EL (cell line): Measurements from ENCODE around the gene TMA16.
A peak's percentile ranks its signal among the peaks of the same experiment; 100 is the strongest.
"Not testable (repeated sequence)": the region's sequence is repeated elsewhere in the genome, so short reads cannot be mapped to it uniquely, and the experiment has no call there.

Experiments used
- DNase-seq: peaks from one replicate; pipeline ENCODE4 v3.0.0-alpha.2; 2016

TMA16 gene

GRCh38 chr4:163523791-163524365 lies 29.4 kb downstream of the TMA16 start:
- peak; percentile 13 for DNase-seq

DNA sequence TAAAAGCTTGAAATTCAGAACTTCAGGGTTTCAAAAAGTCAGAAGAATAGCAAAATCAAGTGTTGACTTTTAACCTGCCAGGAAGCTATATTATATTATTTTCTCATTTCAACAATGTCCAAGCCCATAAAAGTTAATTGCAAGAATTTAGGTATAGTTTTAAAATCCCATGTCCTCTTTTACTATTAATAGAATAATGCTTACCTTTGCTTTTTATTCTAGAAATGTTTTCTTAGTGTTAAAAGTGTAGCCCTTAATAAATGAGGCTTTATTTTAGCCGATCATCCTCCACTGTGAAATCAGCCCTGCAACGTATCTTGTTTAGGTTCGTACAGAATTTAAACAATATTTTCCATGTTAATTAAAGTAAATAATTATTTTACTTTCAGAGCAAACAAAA lies 31.5 kb downstream of the TMA16 start:
- no peak for DNase-seq

DNA sequence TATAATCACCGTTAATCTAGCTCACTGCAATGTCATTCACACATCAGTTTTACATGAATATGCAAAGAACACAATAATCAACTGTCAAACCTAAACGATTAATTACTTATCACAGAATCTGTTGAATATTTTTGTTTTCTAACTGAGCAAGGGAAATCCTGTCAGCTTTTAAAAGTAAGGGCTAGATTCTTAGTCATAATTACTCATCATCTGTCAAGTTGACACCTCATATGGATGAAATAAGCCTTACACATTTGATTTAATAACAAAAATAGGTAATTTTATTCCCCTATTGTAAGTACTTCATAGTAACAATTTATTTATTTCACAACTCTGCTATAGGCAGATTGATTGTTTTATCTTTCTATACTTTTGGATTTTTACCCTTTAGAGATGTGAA lies 32.7 kb downstream of the TMA16 start:
- no peak for DNase-seq

- no peak for DNase-seq
These were observed 34.2 kb downstream of the TMA16 start for GRCh38 chr4:163528653-163529052.

GRCh38 chr4:163534056-163534455 lies 39.6 kb downstream of the TMA16 start:
- no peak for DNase-seq

DNA sequence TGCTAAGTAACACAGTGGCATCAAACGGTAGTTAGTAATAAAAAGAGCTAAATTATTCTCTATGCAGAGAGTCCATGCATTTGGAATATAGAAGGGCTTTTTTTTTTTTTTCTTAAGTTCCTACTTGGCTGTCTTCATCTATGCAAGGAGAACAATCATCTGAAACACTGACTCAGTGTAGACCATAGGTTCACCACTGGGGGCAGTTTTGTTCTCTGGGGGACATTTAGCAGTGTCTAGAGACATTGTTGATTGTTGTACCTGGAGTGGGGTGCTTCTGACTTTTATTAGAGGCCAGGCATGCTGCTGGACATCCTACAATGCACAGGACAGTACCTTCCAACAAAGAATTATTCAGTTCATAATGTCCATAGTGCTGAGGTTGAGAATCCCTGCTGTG lies 41.2 kb downstream of the TMA16 start:
- no peak for DNase-seq

GRCh38 chr4:163536091-163536490 lies 41.6 kb downstream of the TMA16 start:
- DNase-seq, result no peak

GRCh38 chr4:163537114-163537513 lies 42.6 kb downstream of the TMA16 start:
- DNase-seq, result no peak

- not testable (repeated sequence) for DNase-seq
These were observed 44.3 kb downstream of the TMA16 start for GRCh38 chr4:163538820-163539219.

DNA sequence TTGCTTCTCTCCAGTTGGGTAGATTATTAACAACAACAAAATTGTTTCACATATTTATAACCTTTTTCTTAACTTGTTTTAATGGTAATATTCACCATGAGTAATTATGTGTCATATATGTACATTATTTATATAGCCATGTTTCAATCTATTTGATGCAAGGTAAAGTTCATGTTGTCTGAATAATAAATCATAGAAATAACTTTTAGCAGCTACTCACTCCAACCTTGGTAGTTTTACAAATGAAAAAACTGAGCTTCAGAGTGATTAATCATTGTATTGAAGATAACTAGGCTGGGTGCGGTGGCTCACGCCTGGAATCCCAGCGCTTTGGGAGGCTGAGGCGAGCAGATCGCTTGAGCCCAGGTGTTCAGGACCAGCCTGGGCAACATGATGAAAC lies 46.0 kb downstream of the TMA16 start:
- DNase-seq, result no peak

- DNase-seq, result peak; percentile 90
These were observed 46.5 kb downstream of the TMA16 start for GRCh38 chr4:163540977-163541376.

DNA sequence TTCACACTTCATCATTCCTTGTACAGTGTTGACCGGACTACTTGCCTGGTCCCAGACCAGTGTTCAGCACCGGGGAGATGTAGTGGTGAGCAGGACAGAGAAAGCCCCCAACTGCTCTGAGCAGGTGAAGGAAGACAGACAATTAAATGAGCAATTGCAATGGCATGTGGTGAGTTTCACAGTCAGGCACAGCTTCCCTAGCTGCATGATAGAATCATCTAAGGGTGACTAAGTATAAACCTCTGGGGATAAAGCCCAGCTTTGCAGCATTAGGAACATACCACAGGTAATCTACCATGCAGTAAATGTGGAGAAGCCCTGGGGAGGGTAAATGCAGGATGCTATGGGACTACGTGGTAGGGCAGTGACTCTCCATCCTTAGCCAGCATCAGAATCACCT lies 47.8 kb downstream of the TMA16 start:
- peak; percentile 74 for DNase-seq

- peak; percentile 59 for DNase-seq
These were observed 50.0 kb downstream of the TMA16 start for GRCh38 chr4:163544407-163545038.

GRCh38 chr4:163548481-163549243 lies 54.2 kb downstream of the TMA16 start:
- DNase-seq, result peak; percentile 52

- no peak for DNase-seq
These were observed 56.4 kb downstream of the TMA16 start for GRCh38 chr4:163550869-163551267.

DNA sequence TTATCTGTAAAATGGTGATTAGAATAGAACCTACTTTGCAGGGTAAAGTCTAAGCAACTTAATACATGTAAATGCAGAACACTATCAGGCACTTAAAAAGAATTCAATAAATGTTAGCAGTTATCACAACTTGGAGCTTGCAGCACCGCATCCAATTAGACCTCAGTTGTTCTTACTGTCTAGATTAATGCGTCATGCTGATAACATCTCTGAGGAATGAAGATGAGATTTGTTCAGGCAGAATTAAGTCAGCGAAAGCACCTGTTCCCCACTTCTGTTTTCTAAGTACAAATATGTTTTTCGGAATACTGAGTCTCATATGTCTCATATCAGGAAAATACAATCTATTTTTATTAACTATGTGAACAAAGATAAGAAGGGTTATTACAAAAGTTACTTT lies 58.7 kb downstream of the TMA16 start:
- DNase-seq, result no peak

- DNase-seq, result peak; percentile 15
These were observed 60.5 kb downstream of the TMA16 start for GRCh38 chr4:163554870-163555465.

DNA sequence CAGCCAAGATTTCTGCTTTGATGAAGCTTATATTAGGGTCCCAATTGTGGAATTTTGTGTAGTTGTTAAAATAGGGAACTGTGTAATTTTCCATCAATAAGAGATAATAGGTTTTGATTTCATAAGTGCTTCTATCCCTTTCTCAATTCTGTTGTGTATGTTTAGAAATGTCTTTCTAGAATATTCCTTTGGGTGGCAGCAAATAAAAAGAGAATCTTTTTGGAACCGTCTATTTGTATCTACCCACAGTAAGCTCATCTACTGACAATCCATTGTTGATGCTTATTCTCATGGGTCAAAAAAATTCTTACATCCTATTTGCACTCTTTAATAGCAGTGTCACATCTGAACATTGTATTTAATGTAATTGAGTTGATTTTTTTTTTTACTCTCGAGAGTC lies 61.7 kb downstream of the TMA16 start:
- DNase-seq, result peak; percentile 4

DNA sequence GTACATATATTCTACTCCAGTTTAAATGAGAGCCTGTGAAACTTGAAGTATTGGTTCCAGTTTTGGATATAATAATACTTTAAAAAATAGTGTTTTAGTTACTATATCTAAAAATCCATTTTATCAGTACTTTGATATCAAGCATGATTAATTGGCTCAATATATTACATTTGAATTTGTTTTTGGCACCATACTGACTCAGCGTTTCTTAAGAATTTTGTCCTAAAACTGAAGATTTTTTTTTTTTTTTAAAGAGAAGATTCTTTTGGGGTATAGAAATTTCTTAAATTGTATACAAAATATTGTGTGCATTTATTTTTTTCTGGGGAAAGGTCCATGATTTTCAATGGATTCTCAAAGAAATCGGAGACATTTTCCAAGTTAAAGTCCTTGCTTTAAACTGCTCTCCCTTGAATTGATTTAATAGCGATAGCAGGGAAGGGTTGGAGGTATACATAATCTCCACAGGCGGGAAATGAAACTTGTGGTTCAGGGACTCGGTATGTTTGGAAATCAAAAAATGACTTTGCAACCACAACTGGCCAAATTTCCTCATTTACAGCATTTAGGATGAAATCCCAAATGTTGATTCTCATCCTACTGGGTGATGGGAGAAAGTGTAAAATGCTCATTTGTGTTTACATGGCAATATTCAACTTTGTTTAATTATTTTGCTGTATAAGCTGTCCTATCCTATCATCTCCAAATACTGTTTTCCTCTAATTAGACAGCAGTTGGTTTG lies 62.3 kb downstream of the TMA16 start:
- DNase-seq, result no peak

DNA sequence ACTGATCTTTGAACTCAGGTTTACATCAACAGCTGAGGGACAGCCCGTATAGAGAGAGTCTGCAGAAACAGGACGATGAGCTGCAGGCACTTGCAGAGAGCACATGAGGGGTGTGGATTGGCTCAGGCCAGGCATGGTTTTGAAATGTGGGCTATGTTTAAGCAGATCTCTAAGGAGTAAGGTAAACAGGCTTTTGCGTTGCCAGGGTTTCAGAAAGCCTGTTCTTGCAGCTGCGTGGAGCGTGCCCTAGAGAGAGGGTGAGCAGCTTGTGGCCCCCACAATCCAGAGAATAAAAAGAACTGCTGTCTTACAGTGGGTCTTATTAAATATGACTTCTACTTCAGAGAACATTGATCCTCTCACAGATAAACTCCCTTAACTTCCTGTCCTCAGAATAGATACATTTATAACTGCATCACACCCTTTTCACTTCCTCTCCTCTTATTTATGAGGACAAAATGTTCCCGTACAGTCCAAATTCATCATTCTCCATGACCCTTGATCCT lies 64.1 kb downstream of the TMA16 start:
- DNase-seq, result no peak

DNA sequence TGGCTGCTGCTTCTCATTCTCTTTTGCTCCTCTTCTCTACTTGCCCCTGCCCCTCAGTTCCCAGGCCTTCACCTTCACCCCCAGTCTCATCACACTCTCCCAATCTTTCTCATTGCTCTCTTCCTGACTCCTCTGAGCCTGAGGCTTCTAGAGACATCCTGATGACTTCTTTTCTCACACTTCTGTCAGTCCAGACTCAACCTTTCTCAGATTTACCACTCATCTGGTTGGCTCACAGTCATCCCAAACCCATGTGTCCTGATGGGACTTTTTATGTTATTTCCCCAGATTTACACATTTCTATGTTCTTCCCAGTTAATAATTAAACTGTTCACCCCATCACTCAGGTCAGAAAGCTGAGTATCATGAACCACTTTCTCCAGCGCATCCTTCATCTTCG lies 68.0 kb downstream of the TMA16 start:
- DNase-seq, result no peak

GRCh38 chr4:163563592-163563991 lies 69.1 kb downstream of the TMA16 start:
- DNase-seq, result no peak

DNA sequence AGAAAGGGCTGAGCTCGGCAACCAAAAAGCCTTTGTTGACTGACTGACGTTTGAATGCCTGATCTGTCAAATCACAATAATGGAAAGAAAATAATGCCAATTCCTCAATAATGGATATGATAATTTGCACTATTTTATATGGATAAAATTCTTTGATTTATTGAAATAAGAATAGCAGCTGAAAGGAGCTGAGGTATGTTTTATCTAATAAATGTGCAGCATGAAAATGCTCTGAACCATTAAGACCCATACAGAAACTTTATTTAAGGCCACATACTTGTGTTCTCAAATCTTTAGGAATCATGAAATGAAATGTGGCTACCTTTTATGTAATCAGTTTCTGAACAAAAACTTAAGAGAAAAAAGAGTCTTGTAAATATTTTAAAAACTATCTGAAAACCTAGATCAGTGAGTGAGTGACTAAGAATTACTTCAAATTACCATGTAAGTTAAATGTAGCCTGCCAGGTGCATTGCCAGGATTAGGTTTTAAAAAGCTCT lies 69.8 kb downstream of the TMA16 start:
- no peak for DNase-seq
